ENCODE data around the gene ZBTB48.
"Not testable (repeated sequence)": the region's sequence is repeated elsewhere in the genome, so short reads cannot be mapped to it uniquely, and the experiment has no call there.

ZBTB48 gene

DNA sequence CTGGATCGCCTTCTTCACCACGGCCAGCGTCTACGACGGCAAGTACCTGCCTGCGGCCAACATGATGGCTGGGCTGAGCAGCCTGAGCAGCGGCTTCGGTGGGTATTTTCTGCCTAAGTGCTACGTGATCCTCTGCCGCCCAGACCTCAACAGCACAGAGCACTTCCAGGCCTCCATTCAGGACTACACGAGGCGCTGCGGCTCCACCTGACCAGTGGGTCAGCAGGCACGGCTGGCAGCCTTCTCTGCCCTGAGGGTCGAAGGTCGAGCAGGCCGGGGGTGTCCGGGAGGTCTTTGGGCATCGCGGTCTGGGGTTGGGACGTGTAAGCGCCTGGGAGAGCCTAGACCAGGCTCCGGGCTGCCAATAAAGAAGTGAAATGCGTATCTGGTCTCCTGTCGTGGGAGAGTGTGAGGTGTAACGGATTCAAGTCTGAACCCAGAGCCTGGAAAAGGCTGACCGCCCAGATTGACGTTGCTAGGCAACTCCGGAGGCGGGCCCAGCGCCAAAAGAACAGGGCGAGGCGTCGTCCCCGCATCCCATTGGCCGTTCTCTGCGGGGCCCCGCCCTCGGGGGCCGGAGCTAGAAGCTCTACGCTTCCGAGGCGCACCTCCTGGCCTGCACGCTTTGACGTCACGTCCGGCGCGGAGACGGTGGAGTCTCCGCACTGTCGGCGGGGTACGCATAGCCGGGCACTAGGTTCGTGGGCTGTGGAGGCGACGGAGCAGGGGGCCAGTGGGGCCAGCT is at the start of gene ZBTB48:
TSS of gene ZBTB48 (plus strand) at position 621 of the 745 bp plus-strand sequence. CDS start 616 bp downstream, outside the sequence.
- peak; percentile 96 for DNase-seq

DNA sequence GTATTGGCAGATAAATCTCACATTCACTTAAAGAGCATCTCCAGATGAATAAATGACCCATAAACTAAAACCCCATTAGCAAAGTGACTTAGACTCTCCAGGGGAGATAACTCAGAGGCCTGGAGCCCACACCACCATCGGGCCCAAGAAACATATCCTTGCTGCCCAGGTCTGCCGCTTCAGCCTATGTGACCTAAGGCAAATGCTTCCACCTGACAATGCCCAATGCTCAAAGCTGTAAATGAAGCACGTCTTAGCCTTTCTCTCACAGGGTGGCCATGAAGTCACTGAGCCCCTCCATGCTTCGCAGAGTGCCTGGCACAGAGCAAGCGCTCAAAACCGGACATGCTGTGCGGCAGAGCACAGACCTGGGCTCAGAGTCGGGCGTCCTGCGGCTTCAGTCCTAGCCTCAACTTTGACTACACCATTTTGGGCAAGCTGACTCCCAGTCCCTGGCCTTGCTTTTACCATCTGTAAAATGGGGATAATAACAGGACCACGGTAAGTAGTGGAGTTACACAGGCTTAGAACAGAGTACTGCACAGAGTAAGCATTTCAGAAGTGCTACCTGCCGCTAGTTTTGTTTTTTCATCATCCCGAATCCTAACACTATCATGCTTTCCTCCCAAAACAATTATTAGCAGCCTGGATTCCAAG is 49.2 kb upstream of the ZBTB48 start:
- no peak for DNase-seq

DNA sequence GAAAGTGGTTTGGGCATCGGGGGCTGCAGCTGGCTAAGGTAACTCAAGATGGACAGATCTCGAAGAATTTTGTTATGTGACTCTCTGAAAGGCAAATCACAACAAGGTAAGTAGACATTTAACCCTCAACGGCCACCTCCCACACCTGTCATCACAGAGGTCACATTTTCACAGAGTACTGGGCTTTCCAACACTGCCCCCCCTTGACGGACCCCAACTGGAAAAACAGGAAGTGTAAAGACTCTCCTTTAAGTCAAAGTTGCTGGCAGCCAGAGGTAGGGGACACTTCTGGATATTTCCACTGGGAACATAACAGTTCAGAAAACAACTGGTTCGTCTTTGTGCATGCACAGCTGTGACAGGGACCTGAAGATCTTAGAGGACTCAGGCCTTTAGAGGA is 47.8 kb upstream of the ZBTB48 start:
- DNase-seq, result no peak

DNA sequence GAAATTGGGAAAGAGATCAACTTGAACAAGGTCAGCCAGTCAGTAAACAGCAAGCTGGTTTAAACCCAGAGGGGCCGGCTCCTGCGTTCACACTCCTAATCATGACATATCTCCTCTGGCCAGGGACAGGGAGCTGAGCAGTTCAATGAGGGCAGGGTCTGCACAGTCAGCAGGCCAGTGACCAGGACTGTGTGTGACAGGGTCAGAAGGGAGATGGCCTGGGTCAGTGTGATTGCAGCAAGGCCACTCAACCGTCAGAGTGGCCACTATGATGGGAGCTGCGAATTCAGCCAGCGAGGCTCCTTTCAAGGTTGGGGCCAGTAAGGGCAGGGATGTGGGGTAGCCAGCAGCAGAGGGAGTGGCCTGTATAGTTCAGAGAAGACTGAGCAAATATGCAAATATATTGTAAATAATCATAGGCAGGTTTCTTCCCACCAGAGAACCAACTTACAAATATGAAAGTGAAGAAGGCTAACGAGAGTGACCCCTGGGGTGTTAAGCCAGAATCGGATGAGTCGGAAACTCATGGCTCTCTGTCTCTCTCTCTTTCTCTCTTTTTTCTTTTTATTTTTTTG is 45.5 kb upstream of the ZBTB48 start:
- no peak for DNase-seq

DNA sequence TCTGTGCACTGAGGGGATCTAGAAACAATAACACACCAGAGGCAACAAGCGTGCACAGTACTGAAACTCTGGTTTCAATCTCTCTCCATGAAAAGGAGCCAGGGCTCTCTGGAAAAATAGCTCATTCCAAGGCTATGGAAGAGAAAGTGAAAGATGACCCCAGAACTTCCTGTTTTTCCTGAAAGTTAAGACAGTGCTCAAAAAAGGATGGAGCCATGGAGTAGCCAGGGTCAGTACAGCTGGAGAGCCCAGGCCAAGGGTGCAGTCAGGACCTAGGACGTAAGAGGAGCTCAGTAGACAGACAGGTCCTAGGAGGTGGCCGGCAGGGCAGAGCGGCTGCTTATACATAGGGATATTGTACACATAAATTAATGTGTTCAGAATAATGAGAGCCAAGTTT is 44.6 kb upstream of the ZBTB48 start:
- DNase-seq, result no peak

DNA sequence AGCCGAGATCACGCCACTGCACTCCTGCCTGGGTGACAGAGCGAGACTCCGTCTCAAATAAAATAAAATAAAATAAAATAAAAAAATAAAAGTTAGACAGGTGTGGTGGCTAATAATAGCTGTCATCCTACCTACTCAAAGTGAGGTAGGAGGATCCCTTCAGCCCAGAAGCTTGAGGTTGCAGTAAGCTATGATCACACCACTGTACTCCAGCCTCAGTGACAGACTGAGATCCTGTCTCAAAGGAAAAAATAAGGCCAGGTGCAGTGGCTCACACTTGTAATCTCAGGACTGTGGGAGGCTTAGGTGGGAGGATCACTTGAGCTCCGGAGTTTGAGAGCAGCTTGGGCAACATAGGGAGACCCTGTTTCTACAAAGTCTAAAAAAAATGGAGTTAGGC is 43.5 kb upstream of the ZBTB48 start:
- no peak for DNase-seq

DNA sequence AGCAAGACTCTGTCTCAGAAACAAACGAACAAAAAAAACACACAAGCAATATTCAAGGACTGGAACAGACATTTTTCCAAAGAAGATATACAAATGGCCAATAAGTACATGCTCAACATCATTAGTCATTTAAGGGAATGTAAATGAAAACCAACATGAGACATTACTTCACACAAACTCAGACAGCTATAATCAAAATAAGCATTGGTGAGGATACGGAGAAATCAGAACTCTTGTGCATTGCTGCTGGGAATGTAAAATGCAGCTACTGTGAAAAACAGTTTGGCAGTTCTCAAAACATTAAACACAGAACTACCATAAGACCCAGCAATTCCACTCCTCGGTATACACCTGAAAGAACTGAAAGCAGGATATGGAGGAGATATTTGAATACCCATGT is 40.8 kb upstream of the ZBTB48 start:
- DNase-seq, result no peak

DNA sequence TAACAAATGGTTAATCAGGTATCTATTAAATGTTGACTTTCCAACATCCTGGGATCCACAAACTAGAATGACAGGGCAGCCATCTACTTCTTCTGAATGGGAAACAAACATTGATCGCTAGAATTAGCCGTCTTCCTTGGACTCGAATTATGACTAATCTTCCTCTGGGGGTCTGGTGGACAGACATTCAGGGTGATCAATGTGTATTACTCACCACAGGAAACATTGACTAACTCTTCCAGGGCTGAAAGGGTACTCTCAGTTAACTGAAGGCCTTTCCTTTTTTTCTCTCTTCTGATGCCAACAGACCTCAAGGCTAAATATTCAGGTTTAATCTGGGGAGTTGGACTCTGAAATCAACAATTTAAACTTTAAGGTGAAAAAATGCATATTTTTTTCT is 35.0 kb upstream of the ZBTB48 start:
- peak in 1 of 2 donors; percentile 8 for DNase-seq

DNA sequence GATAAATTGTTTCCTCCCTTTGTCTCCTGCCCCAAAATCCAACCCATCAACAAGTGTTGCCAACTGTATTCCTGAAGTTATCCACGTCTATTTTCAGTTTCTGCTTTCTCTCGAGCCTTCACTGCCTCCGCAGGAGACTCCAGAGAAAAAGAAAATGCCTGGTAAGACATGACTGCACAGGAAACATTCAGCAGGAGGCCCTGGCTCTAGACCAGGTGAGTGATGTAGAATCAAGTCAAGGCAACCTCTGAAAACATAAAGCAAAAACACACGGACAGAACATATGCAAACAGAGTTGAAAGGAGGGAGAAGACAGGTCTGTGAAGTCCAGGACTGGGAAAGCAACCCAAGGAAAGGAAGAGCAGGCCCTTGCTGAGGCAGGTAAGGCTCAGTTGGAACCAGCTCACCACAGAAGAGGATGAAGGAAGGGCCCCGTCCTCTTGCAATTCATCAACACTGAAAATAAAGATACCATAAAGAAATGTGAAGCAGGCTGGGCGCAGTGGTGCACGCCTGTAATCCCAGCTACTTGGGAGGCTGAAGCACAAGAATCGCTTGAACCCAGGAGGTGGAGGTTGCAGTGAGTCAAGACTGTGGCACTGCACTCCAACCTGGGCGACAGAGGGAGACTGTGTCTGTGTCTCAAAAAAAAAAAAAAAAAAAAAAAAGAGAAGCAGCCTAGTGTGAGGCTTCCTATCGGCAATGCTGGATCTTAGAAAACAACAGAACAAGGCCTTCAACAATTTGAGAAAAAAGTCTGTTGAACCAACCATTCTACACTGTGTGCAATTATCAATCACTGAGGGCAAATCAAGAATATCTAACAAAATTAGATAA is 34.3 kb upstream of the ZBTB48 start:
- no peak for DNase-seq

DNA sequence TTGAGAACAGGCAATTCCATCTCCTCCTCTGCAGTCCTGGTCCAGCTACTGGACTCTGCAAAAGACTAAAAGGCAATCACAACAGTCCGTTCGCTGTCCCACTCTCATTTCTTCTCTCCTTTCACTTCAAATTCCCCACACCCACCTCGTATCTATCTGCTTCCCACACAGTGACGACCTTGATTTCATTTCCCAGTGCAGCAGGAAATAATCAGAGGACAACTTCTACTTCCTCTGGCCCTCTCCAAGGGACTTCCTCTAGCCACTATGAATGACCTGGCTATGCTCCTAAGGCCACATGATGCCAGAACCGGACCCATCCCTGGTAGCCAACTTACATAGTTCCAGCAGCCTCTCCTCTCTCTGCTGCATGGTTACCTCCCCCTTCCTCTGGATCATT is 33.5 kb upstream of the ZBTB48 start:
- no peak for DNase-seq

DNA sequence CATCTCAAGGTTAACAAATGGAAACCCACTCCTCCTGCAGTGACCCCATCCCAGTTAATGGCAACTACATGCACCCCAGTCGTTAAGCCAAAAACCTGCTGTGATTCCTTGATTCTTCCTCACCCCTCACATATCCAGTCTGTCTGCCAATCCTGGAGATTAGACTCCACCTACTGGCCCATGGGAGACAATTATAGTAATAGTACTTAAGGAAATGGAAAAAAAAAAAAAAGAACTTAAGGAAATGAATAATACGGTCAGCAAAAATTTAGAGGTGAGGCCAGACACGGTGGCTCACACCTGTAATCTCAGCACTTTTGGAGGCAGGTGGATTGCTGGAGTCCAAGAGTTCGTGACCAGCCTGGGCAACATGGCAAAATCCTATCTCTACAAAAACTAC is 32.5 kb upstream of the ZBTB48 start:
- no peak for DNase-seq

DNA sequence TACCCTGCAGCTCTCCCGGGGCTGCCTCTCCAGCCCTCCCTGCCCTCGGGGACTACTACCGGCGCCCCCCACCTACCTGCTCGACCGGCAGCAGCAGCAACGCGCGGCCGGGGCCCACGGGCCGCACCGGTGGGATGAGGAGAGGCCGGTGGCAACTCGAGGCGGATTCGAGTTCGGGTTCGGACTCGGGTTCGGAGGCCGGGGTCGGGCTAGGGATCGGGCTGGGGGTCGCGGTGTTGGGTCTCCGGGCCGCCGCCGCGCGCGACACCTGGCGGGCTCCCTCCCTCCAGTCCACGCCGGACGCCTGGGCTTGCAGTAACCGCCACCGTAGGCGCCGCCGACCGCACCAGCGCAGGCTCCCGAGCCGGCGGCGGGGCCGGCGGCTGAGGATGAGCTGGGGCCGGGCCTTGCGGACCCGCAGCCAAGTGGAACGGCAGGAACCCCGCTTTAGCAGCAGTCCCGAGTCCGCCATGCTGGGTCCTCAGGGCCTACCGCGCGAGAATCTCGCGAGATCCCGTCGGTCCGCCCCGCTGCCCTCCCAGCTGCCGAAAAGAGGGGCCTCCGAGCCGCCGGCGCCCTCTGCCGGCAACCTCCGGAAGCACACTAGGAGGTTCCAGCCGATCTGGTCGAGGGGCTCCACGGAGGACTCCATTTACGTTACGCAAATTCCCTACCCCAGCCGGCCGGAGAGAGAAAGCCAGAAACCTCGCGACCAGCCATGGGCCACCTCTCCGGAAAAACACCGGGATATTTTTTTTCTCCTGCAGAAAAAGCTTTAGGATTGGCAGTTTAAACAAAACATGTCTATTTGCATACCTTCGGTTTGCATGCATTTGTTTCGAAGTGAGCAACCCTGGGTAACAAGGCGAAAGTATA is 25.5 kb upstream of the ZBTB48 start, which contains the start of gene NOL9:
TSS of gene NOL9 (minus strand) at position 483 of the 876 bp plus-strand sequence. CDS start at position 472, 11 bp downstream.
- peak; percentile 90 to 95 for DNase-seq

DNA sequence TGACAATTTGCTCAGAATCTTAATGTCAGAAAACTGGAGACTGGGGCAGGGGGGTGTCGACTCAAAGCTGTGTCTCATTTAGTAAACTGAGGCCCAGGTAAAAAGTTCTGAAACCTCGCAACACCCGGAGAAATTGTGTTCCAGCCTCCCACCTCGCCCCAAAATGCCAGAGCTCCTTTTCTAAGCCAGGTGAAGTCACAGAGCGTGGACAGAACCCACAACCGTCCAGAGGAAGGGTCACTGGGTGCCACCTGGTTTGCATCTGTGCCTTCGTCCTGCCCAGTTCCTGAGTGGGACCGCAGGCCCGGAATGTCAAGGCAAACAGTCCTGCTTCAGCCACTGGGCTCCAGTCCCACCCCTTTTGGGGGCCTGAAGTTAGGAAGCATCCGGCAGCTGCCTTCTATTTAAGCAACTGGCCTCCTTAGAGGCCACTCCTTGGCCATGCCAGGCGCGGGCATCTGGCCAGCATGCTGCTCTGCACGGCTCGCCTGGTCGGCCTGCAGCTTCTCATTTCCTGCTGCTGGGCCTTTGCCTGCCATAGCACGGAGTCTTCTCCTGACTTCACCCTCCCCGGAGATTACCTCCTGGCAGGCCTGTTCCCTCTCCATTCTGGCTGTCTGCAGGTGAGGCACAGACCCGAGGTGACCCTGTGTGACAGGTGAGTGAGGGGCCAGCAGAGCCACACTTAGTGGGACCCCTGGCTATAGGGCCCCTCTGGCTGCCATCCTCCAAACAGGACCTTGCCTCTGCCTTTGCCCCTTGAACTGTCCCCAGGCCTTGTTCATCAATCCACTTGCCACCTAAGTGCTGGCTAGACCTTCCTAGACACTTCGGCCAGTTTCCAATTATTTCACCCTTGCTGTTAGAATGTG is 24.7 kb upstream of the ZBTB48 start, which contains the start of gene TAS1R1:
TSS of gene TAS1R1 (plus strand) at position 401 of the 872 bp plus-strand sequence. CDS start at position 468, 67 bp downstream.
- no peak for DNase-seq

DNA sequence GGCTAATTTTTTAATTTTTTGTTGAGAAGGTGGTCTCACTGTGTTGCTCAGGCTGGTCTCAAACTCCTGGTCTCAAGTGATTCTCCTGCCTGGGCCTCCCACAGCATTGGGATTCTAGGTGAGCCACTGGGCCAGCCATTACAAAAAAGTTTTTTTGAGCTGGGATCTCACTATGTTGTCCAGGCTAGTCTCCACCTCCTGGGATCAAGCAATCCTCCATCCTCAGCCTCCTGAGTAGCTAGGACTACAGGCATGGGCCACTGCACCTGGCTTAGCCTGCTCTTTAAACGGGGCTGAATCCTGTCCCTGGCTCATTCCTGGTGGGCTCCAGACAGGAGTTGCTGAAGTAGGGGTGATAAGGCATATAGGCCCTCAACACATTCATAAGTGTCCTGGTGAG is 22.2 kb upstream of the ZBTB48 start:
- DNase-seq, result no peak

DNA sequence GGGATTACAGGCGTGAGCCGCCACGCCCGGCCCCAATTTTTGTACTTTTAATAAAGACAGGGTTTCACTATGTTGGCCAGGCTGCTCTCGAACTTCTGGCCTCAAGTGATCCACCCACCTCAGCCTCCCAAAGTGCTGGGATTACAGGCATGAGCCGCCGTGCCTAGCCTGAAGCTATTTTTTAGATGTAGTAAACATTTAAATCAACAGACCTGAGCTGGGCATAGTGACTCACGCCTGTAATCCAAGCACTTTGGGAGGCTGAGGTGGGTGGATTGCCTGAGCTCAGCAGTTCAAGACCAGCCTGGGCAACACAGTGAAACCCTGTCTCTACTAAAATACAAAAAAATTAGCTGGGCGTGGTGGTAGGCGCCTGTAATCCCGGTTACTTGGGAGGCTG is 20.6 kb upstream of the ZBTB48 start:
- DNase-seq, result not testable (repeated sequence)

DNA sequence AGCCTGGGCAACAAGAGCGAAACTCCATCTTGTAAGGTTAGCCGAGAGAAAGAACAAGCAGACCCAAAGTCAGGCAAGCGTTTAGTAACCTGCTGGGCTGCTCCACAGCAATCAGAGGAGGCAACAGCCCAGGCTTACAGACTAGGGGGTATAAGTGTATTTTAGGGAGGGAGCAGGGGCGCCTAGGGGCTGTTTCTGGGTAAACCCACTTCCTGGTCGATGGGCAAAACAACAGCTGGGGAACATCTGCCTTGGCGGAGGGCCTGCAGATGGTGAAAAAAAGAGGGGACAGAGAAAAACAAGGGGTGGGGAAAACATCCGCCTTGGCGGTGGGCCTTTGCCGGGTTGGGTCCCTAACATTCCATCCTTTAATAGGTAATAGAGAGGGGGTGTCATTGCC is 19.5 kb upstream of the ZBTB48 start:
- DNase-seq, result no peak

DNA sequence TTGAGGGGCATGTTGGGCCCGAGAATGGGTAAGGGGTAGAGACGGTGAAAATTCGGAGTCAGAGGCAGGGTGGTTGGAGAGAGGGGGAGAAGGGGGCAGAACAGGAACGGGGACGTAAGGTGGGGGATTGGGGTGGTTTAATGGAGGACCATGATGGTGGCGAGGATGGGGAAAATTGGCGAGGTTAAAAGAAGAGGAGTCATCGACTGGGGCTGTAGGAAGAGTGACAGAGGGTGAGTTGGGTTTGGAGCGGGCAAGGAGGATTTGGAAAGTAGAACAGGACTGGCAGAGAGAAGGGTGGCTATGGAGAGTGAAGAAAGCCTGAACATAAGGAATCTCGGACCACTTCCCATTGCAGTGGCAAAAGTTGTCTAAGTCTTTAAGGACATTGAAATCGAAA is 10.8 kb upstream of the ZBTB48 start:
- no peak for DNase-seq

DNA sequence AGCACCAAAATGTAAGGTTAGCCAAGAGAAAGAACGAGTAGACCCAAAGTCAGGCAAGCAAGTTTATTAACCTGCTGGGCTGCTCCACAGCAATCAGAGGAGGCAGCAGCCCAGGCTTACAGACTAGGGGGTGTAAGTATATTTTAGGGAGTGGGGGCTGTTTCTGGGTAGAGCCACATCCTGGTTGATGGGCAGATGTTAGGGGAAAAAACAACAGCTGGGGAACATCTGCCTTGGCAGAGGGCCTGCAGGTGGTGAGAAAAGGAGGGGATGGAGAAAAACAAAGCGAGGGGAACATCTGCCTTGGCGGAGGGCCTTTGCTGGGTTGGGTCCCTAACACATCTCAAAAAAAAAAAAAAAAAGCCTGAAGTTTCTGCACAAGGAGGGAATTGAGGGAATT is 9.7 kb upstream of the ZBTB48 start:
- DNase-seq, result no peak

DNA sequence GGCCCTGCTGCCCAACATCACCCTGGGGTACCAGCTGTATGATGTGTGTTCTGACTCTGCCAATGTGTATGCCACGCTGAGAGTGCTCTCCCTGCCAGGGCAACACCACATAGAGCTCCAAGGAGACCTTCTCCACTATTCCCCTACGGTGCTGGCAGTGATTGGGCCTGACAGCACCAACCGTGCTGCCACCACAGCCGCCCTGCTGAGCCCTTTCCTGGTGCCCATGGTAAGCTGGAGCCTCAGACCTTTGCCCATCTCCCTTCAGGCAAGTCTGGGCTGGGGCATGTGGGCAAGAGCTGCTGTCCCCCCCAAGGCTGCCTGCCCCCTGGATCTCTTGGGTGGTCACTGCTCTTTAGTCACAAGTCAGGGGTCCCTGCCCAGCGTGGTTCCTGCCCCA is 8.8 kb upstream of the ZBTB48 start:
- no peak for DNase-seq

DNA sequence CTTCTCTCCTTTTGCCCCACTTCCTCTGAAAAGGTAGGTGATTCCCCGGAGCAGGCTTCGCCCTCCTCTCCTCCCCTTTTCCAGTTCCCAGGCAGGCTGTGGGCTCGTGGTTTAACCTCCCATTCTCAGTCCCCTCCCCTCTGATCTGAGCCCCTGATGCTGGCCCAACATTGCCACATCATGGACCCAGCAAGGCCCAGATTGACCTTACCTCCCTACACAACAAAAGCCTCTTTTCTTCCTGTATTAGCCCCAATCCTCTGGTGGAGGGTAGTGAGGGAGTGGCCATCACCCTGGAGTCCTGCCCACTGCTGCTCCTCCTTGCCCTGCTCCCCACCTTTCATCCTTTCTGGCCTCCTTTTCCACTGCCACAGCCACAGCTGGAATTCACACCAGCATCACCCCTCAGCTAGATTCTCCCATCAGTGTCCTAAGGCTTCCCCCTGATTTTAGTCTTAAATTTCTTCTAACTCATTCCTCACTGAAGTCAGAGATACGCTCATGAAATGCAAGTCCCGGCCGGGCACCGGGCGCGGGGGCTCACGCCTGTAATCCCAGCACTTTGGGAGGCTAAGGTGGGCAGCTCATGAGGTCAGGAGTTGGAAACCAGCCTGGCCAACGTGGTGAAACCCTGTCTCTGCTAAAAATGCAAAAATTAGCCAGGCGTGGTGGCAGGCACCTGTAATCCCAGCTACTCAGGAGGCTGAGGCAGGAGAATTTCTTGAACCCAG is 7.0 kb upstream of the ZBTB48 start:
- no peak for DNase-seq
